ENCODE data around the gene SLC15A5.

DNA sequence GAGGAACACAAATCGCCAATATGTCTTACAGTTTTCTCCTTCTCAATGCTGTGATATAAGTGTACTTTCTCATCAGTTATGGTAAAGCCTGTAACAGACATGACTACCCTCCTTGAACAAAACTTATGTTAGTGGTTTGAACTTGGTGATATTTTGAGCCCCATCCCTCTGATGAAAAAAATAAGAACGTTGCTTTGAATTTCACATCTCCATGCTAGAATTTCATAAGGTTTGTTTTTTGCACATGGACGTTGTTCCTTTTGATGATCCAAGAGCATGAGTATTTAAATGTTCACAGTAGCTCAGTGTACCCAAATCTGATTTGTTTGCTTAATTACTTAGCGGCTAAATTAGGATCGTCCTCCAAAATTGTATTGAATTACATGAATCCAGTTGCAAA lies at the start of gene SLC15A5:
- TF ChIP-seq, protein P1, sequence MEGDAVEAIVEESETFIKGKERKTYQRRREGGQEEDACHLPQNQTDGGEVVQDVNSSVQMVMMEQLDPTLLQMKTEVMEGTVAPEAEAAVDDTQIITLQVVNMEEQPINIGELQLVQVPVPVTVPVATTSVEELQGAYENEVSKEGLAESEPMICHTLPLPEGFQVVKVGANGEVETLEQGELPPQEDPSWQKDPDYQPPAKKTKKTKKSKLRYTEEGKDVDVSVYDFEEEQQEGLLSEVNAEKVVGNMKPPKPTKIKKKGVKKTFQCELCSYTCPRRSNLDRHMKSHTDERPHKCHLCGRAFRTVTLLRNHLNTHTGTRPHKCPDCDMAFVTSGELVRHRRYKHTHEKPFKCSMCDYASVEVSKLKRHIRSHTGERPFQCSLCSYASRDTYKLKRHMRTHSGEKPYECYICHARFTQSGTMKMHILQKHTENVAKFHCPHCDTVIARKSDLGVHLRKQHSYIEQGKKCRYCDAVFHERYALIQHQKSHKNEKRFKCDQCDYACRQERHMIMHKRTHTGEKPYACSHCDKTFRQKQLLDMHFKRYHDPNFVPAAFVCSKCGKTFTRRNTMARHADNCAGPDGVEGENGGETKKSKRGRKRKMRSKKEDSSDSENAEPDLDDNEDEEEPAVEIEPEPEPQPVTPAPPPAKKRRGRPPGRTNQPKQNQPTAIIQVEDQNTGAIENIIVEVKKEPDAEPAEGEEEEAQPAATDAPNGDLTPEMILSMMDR (IDR thresholded peaks at IDR 0.05), result no peak
- TF ChIP-seq POLR2A (IDR thresholded peaks at IDR 0.05; ENCODE audit: low read depth) (no peak), POLR2AphosphoS5 (IDR thresholded peaks at IDR 0.05) (no peak), EP300 (IDR thresholded peaks at IDR 0.05) (no peak)
